Measurements from ENCODE around the gene DIPK1C.

Gene DIPK1C

GRCh38 chr18:74413836-74414235 is 43.3 kb downstream of the DIPK1C start:
- TF ChIP-seq CTCF (IDR thresholded peaks at IDR 0.05) = no peak
- Histone ChIP-seq H3K27ac (no peak overlapping the region), H3K27me3 (no peaks in the 10 kb centered on the region), H3K4me1 (ENCODE audit: control insufficient read depth in 1 of 2, insufficient read depth in 1 of 2, low read depth in 1 of 2, low read length in 1 of 2) (no peaks in the 10 kb centered on the region), H3K36me3 (no peaks in the 10 kb centered on the region), H3K4me3 (ENCODE audit: low read depth in 1 of 2, low read length in 1 of 2) (no peak overlapping the region), H3K9me3 (no peaks in the 10 kb centered on the region)

GRCh38 chr18:74412116-74412880 is 44.8 kb downstream of the DIPK1C start:
- H3K27me3 ChIP-seq = no peaks in the 10 kb centered on the region
- H3K4me1 ChIP-seq (ENCODE audit: control insufficient read depth in 1 of 2, insufficient read depth in 1 of 2, low read depth in 1 of 2, low read length in 1 of 2) = no peaks in the 10 kb centered on the region
- no peaks in the 10 kb centered on the region for H3K36me3 ChIP-seq
- no peak overlapping the region for H3K27ac ChIP-seq
- no peak for TF ChIP-seq CTCF (IDR thresholded peaks at IDR 0.05)
- H3K4me3 ChIP-seq (ENCODE audit: low read depth in 1 of 2, low read length in 1 of 2) = no peak overlapping the region
- no peaks in the 10 kb centered on the region for H3K9me3 ChIP-seq

- Histone ChIP-seq H3K36me3 (no peaks in the 10 kb centered on the region), H3K9me3 (no peaks in the 10 kb centered on the region), H3K27ac (no peak overlapping the region), H3K27me3 (no peaks in the 10 kb centered on the region), H3K4me3 (ENCODE audit: low read depth in 1 of 2, low read length in 1 of 2) (no peak overlapping the region), H3K4me1 (ENCODE audit: control insufficient read depth in 1 of 2, insufficient read depth in 1 of 2, low read depth in 1 of 2, low read length in 1 of 2) (no peaks in the 10 kb centered on the region)
- no peak for TF ChIP-seq CTCF (IDR thresholded peaks at IDR 0.05)
These were observed 45.6 kb downstream of the DIPK1C start for GRCh38 chr18:74411475-74411874.

GRCh38 chr18:74410441-74410992 is 46.6 kb downstream of the DIPK1C start:
- no peaks in the 10 kb centered on the region for H3K36me3 ChIP-seq
- no peaks in the 10 kb centered on the region for H3K27me3 ChIP-seq
- H3K4me1 ChIP-seq (ENCODE audit: control insufficient read depth in 1 of 2, insufficient read depth in 1 of 2, low read depth in 1 of 2, low read length in 1 of 2) = no peaks in the 10 kb centered on the region
- no peak for TF ChIP-seq CTCF (IDR thresholded peaks at IDR 0.05)
- H3K27ac ChIP-seq = no peak overlapping the region
- no peaks in the 10 kb centered on the region for H3K9me3 ChIP-seq
- no peak overlapping the region for H3K4me3 ChIP-seq (ENCODE audit: low read depth in 1 of 2, low read length in 1 of 2)

- H3K27me3 ChIP-seq = no peaks in the 10 kb centered on the region
- no peak for TF ChIP-seq CTCF (IDR thresholded peaks at IDR 0.05)
- H3K9me3 ChIP-seq = no peaks in the 10 kb centered on the region
- H3K36me3 ChIP-seq = no peaks in the 10 kb centered on the region
- no peaks in the 10 kb centered on the region for H3K4me1 ChIP-seq (ENCODE audit: control insufficient read depth in 1 of 2, insufficient read depth in 1 of 2, low read depth in 1 of 2, low read length in 1 of 2)
- H3K27ac ChIP-seq = no peak overlapping the region
- H3K4me3 ChIP-seq (ENCODE audit: low read depth in 1 of 2, low read length in 1 of 2) = no peak overlapping the region
These were observed 49.2 kb downstream of the DIPK1C start for GRCh38 chr18:74407888-74408287.

All from neutrophil (primary cell).